WTC11 (cell line): Measurements from ENCODE around the gene RTP5.

ENCODE experiments used
- ATF2 ChIP-seq: sonication (generic); formaldehyde crosslinking; IDR thresholded peaks from 2 replicates; pipeline ENCODE4 v1.8.1; 2022; ENCODE audit warnings: low read depth, missing genetic modification reagents, borderline replicate concordance
- CTCF ChIP-seq: fragments of 200-600 bp; IDR thresholded peaks from 2 replicates; pipeline ENCODE4 v1.8.0; 2022; ENCODE audit warnings: antibody characterized with exemption
- GABPB1 ChIP-seq: sonication (generic); formaldehyde crosslinking; IDR thresholded peaks from 2 replicates; pipeline ENCODE4 v1.8.1; 2023; ENCODE audit warnings: mild to moderate bottlenecking, missing genetic modification reagents
- IRF2 ChIP-seq: sonication (generic); formaldehyde crosslinking; IDR thresholded peaks from 2 replicates; pipeline ENCODE4 v1.8.0; 2022; ENCODE audit warnings: low read depth, missing genetic modification reagents, borderline replicate concordance
- MAX ChIP-seq: sonication (generic); formaldehyde crosslinking; IDR thresholded peaks from 2 replicates; pipeline ENCODE4 v1.8.0; 2022; ENCODE audit warnings: mild to moderate bottlenecking, missing genetic modification reagents
- OVOL2 ChIP-seq: fragments of 250-450 bp; sonication (Bioruptor Pico); IDR thresholded peaks from 2 replicates; pipeline ENCODE4 v1.9.0; 2021; ENCODE audit warnings: mild to moderate bottlenecking, borderline replicate concordance
- SP1 ChIP-seq: sonication (generic); formaldehyde crosslinking; conservative IDR thresholded peaks from 2 replicates; pipeline ENCODE4 v1.8.1; 2022; ENCODE audit warnings: missing genetic modification reagents
- ZNF512 ChIP-seq: sonication (generic); formaldehyde crosslinking; IDR thresholded peaks from 2 replicates; pipeline ENCODE4 v1.8.1; 2022; ENCODE audit warnings: missing genetic modification reagents, borderline replicate concordance
- TF ChIP-seq, protein P1 (sequence below): sonication (generic); formaldehyde crosslinking; IDR thresholded peaks from 2 replicates; pipeline ENCODE4 v1.8.1; 2023; ENCODE audit warnings: mild to moderate bottlenecking, missing genetic modification reagents, borderline replicate concordance
- TF ChIP-seq, protein P2 (sequence below): sonication (generic); formaldehyde crosslinking; IDR thresholded peaks from 2 replicates; pipeline ENCODE4 v1.8.0; 2022; ENCODE audit warnings: mild to moderate bottlenecking, missing genetic modification reagents

DNA sequence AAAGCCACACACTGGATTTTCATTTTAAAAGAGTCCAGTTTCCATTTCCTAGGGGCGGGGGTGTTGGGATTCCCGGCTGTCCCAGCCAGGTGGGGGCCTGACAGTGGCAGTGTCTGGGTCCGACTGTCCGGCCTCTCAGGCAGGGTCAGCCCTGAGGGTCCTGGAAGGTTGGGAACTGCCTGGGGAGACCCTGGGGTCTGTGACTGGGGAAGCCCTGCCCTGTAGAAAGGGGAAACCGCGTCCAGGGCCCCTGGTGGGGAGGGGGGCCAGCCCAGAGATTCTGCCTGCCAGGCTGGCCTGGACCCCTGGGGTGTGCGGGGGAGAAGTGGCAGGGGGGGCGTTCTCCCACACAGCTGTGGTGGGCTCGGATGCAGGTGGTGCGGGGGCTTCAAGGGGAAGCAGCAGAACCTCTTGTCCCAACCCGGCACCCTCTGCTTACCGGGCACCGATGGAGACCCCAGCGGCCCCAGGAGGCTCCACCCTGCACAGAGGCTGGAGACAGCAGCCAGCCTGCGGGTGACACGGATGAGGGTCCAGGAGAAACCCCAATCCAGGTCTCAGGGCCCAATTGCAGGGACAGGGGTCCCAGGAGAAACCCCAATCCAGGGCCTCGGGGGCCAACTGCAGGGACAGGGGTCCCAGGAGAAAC is 4.9 kb downstream of the RTP5 start:
- TF ChIP-seq OVOL2 (CRISPR knock-in tag) (no peak), SP1 (no peak), MAX (CRISPR knock-in tag) (no peak), CTCF (no peak), ZNF512 (CRISPR knock-in tag) (no peak), IRF2 (CRISPR knock-in tag) (no peak), GABPB1 (CRISPR knock-in tag) (no peak), ATF2 (CRISPR knock-in tag) (no peak)
- TF ChIP-seq, protein P1, sequence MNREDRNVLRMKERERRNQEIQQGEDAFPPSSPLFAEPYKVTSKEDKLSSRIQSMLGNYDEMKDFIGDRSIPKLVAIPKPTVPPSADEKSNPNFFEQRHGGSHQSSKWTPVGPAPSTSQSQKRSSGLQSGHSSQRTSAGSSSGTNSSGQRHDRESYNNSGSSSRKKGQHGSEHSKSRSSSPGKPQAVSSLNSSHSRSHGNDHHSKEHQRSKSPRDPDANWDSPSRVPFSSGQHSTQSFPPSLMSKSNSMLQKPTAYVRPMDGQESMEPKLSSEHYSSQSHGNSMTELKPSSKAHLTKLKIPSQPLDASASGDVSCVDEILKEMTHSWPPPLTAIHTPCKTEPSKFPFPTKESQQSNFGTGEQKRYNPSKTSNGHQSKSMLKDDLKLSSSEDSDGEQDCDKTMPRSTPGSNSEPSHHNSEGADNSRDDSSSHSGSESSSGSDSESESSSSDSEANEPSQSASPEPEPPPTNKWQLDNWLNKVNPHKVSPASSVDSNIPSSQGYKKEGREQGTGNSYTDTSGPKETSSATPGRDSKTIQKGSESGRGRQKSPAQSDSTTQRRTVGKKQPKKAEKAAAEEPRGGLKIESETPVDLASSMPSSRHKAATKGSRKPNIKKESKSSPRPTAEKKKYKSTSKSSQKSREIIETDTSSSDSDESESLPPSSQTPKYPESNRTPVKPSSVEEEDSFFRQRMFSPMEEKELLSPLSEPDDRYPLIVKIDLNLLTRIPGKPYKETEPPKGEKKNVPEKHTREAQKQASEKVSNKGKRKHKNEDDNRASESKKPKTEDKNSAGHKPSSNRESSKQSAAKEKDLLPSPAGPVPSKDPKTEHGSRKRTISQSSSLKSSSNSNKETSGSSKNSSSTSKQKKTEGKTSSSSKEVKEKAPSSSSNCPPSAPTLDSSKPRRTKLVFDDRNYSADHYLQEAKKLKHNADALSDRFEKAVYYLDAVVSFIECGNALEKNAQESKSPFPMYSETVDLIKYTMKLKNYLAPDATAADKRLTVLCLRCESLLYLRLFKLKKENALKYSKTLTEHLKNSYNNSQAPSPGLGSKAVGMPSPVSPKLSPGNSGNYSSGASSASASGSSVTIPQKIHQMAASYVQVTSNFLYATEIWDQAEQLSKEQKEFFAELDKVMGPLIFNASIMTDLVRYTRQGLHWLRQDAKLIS (CRISPR knock-in tag): no peak
- TF ChIP-seq, protein P2, sequence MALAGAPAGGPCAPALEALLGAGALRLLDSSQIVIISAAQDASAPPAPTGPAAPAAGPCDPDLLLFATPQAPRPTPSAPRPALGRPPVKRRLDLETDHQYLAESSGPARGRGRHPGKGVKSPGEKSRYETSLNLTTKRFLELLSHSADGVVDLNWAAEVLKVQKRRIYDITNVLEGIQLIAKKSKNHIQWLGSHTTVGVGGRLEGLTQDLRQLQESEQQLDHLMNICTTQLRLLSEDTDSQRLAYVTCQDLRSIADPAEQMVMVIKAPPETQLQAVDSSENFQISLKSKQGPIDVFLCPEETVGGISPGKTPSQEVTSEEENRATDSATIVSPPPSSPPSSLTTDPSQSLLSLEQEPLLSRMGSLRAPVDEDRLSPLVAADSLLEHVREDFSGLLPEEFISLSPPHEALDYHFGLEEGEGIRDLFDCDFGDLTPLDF (CRISPR knock-in tag): no peak
